Measurements from ENCODE around the gene RNF212.

DNA sequence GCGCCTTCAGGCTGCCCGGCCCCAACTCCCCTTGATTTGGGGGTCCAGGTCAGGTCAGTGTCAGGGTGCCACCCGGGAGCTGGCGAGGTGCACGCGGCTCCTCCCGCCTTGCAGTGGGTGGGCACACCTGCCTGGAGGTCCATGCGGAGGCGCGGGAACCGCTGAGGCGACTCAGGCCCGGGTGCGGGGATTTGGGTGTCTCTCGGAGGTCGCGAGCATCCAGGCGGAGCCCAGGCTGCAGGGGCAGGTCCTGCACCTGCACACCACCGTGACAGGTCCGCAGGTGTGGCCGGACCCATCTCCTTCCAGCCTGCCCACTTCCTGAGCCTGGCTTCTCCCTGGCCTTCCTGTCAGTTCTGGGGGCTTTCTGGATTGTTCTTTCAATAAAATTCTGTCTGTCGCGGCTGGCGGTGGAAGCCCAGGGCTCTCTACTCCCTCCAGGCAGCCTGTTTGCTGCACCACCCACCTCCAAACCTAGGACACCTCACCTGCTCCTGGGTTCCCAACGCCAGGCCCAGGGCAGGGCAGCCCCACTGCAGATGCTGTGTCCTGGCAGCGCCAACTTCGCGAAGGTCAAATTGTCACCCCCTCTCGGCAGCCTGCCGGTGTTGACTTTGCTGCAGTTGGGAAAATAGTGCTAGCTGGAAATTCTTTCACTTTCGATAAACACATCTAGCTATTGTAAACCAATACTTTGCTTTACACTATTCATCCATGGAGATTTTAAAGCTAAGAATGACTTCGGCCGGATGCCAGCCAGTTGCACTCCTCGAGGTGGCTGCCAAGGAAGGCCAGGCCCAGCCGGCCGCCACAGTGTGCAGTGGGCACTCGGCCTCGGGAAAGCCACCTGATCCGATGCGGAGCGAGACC lies 66.0 kb downstream of the RNF212 start:
- TF ChIP-seq, protein P1, sequence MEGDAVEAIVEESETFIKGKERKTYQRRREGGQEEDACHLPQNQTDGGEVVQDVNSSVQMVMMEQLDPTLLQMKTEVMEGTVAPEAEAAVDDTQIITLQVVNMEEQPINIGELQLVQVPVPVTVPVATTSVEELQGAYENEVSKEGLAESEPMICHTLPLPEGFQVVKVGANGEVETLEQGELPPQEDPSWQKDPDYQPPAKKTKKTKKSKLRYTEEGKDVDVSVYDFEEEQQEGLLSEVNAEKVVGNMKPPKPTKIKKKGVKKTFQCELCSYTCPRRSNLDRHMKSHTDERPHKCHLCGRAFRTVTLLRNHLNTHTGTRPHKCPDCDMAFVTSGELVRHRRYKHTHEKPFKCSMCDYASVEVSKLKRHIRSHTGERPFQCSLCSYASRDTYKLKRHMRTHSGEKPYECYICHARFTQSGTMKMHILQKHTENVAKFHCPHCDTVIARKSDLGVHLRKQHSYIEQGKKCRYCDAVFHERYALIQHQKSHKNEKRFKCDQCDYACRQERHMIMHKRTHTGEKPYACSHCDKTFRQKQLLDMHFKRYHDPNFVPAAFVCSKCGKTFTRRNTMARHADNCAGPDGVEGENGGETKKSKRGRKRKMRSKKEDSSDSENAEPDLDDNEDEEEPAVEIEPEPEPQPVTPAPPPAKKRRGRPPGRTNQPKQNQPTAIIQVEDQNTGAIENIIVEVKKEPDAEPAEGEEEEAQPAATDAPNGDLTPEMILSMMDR (IDR thresholded peaks at IDR 0.05): no peak
- no peak for TF ChIP-seq POLR2A (IDR thresholded peaks at IDR 0.05)

Data from thyroid gland (tissue), 4 donors.